Bronchial epithelial cell (primary cell): ENCODE measurements around the gene ADGRA3. TPM values are rescaled to one million over a fixed set of nuclear protein-coding genes. Genes with fewer than 3 reads are reported as not detected.

ENCODE experiments used
- DNase-seq: peaks from one replicate; pipeline ENCODE4 v3.0.0-alpha.2; 2010; ENCODE audit warnings: low read depth
- FAIRE-seq: peaks from 2 replicates; lab custom pipeline; 2011; peaks lifted over from hg19 to GRCh38; lab: Jason Lieb, UNC
- H3K27me3 ChIP-seq: 2 replicates; pipeline ENCODE4 v1.5.1; 2011; ENCODE audit warnings: low read length; ENCODE audit not compliant: control insufficient read depth, insufficient read depth
- H3K36me3 ChIP-seq: 2 replicates; pipeline ENCODE4 v1.5.1; 2011; ENCODE audit warnings: low read length; ENCODE audit not compliant: control insufficient read depth, insufficient read depth
- H3K4me3 ChIP-seq: 2 replicates; pipeline ENCODE4 v1.5.1; 2011; ENCODE audit warnings: mild to moderate bottlenecking, low read depth, low read length, control low read depth
- CTCF ChIP-seq: IDR thresholded peaks from 2 replicates; pipeline ENCODE4 v1.5.1; 2011; ENCODE audit warnings: mild to moderate bottlenecking, moderate library complexity, low read length, control low read depth, inconsistent platforms; ENCODE audit not compliant: insufficient read depth, severe bottlenecking
- total RNA-seq: library from RNA; depleted of rRNA; stranded (reverse); fragments of >200 nt; gene quantifications from 2 replicates; pipeline ENCODE4 v1.2.1, GENCODE V29; 2014

ADGRA3 gene
- total RNA-seq, 1 donor from 2014 or later = 34.2 TPM

GRCh38 chr4:22521240-22521639, 5.4 kb upstream of the ADGRA3 start:
- Histone ChIP-seq H3K36me3 (no peaks in the 10 kb centered on the region), H3K27me3 (no peaks in the 10 kb centered on the region), H3K4me3 (no peak overlapping the region)
- FAIRE-seq = no peak
- no peak for TF ChIP-seq CTCF
- DNase-seq = no peak

DNA sequence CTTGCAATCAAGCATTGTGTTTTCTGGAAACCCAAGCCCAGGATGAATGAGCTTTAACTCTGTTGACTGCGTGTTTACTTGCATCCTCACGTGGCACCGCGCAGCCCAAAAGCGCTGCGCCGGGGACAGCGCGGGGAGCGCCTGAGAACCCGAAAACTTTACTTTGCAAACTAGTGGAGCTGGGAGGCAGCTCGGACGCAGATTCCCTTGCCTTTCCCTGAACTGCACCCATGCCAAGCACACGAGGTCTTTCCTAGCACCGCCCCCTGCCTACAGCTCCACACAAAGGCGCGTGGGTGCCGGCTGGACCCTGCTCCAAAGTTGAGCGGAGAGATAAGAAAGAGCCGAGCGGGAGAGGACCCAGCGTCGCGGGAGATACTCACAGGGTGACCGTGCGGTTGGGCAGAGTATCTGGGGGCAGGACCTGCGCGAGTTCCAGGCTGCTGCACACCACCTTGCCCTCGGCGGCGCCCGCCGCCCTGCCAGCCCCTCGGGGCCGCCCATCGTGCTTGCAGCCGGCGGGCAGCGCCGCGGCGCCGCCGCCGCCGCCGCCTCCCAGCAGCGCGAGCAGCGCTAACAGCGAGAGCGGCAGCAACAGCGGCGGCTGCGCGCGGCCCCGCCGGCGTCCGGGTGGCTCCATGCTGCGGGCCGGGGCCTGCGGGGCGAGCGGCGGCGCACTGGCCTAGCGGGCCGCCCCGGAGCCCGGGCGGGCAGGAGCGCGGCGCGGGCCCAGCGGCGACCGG, 550 bp downstream of the ADGRA3 start:
- peak overlapping the region; percentile 57 for H3K4me3 ChIP-seq
- no peaks in the 10 kb centered on the region for H3K36me3 ChIP-seq
- peak; percentile 24 for TF ChIP-seq CTCF
- peak; percentile 60 for DNase-seq
- no peaks in the 10 kb centered on the region for H3K27me3 ChIP-seq
- no peak for FAIRE-seq

- TF ChIP-seq CTCF = no peak
- no peaks in the 10 kb centered on the region for H3K27me3 ChIP-seq
- H3K36me3 ChIP-seq = no peaks in the 10 kb centered on the region
- H3K4me3 ChIP-seq = peak overlapping the region; percentile 57
- DNase-seq (no peak), FAIRE-seq (no peak)
Measured at GRCh38 chr4:22514481-22514880, 1.4 kb downstream of the ADGRA3 start.

- no peak for FAIRE-seq
- Histone ChIP-seq H3K36me3 (no peaks in the 10 kb centered on the region), H3K27me3 (no peaks in the 10 kb centered on the region), H3K4me3 (peak overlapping the region; percentile 57)
- no peak for DNase-seq
- no peak for TF ChIP-seq CTCF
Measured at GRCh38 chr4:22514001-22514400, 1.9 kb downstream of the ADGRA3 start.

DNA sequence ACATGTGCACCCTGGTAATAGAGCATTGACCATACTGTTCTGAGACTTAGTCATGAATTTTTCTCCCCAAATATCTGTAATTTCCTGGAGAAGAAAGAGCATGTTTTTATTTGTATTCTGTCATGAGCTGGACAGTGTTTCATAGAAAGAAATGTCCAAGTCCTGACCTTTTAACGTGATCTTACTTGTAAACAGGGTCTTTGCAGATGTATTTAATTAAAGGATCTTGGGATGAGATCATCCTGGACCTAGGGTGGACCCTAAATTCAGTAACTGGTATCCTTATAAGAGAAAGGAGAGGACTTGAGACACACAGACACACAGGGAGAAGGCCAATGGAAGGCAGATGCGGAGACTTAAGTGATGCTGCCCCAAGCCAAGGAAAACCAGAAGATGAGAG, 3.6 kb downstream of the ADGRA3 start:
- no peaks in the 10 kb centered on the region for H3K36me3 ChIP-seq
- FAIRE-seq = no peak

More for the DNA sequence above, 3.6 kb downstream of the ADGRA3 start:
- no peak for TF ChIP-seq CTCF
- H3K4me3 ChIP-seq = no peak overlapping the region
- DNase-seq = no peak
- H3K27me3 ChIP-seq = no peaks in the 10 kb centered on the region
